ENCODE data around the gene PALB2.
A peak's percentile ranks its signal among the peaks of the same experiment; 100 is the strongest.

PALB2 gene

DNA sequence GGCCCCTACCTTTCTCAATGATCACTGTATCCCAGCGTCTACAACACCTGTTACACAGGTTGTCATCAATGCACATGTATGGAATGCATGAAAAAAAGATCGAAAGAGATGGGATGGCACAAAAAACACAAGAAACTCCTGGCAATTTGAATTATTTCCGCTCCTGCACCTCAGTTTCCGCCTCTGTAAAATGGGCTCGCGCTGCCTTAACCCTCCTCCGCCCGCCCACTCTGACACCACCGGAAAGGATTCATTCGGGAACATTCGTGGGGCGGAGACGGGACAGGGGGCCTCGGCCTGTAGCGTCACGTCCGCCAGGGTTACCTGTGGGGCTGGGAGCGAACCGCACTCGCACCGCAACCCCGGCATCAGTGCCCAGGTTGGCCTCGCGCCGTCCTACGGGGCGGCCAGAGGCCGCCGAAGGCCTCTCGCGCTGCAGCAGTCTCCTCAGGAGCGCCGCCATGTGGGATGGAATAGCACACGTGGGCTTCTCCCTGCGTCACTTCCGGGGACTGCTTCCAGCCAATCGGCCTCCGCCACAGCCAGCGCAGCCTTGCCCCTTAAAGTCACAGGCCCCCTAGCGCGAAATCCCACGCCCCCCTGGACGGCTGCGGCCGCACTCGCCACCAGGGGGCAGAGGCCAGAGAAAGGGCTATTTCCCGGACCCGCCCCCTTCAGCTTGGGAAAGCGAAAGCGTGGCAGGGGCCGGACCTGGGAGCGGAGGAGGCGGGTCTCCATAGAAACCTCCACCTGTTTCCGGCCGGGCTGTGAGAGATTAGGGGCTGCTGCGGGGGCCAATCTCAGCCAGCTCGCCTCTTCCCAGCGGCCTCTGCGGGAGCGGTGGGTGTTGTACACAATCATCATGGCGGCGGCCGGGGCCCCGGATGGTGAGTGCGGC, 84.0 kb downstream of the PALB2 start, which contains the start of the genes EARS2 and UBFD1:
Gene EARS2, minus strand, starts transcription at position 470 of the 898 bp plus-strand sequence. Its CDS starts 7 bp downstream, at position 463.
Gene UBFD1, plus strand, starts transcription at position 847 of the 898 bp plus-strand sequence. Its CDS starts 16 bp downstream, at position 863.
- peak; percentile 84 to 97 (median 91) for TF ChIP-seq CTCF (IDR thresholded peaks at IDR 0.05; ENCODE audit: unreplicated experiment in 3 of 3)
- Mint-ChIP-seq H3K4me1 (peaks cover 21% of the 10 kb centered on the region), H3K27me3 (ENCODE audit: low read depth) (no peaks in the 10 kb centered on the region), H3K9me3 (no peaks in the 10 kb centered on the region), H3K4me3 (peak within 1 kb of the TSS; percentile 93 to 97 (median 94)), H3K27ac (peak within 1 kb of the TSS; percentile 91 to 96 (median 93)), H3K36me3 (ENCODE audit: low read depth) (peaks cover 27% of the 10 kb centered on the region)

DNA sequence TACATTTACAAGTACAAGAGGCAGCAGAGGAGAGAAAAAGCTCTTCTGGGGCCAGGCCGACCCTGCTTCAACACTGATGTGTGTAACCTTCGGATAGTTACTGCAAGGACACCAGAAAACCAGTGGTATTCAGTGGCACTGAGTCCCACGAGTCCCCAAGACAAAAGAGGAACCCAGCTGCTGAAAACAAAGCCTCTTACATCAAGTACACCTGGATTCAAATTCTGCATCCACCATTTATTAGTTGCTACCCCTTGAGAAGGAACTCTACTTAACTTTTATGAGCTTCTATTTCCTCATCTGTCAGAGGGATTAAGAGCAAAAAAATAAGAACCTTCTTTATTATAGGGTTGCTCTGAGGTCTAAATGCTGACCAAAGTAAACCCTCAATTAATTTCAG, 86.6 kb downstream of the PALB2 start:
- Mint-ChIP-seq H3K27me3 (ENCODE audit: low read depth) (no peaks in the 10 kb centered on the region), H3K36me3 (ENCODE audit: low read depth) (peaks cover 21% of the 10 kb centered on the region), H3K9me3 (no peaks in the 10 kb centered on the region), H3K27ac (no peak overlapping the region), H3K4me1 (peaks cover 12% of the 10 kb centered on the region), H3K4me3 (no peak overlapping the region)
- no peak for TF ChIP-seq CTCF (IDR thresholded peaks at IDR 0.05; ENCODE audit: unreplicated experiment in 3 of 3)
